ENCODE data around the gene TRIM40.
"Not testable (repeated sequence)": the region's sequence is repeated elsewhere in the genome, so short reads cannot be mapped to it uniquely, and the experiment has no call there.

The TRIM40 gene

GRCh38 chr6:30165238-30165637 is 29.3 kb downstream of the TRIM40 start:
- not testable (repeated sequence) for DNase-seq

DNA sequence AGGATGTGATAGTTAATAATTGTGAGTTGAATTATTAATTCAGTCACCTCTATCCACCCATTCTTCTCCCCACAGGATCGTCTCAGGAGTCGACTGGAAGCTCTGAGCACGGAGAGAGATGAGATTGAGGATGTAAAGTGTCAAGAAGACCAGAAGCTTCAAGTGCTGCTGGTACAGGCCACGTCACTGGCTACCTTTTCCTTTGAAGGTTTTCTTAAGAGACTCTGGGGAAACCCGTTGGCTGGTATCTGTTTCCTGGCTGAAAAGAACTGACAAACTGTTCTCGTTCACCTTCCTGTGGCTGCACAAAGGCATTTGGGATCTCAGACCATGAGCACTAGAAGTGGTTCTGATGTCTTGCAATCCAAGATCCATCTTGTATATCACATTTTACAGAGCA is 31.2 kb downstream of the TRIM40 start:
- no peak for DNase-seq

- DNase-seq = no peak
Observed at GRCh38 chr6:30168741-30169140, 32.8 kb downstream of the TRIM40 start.

- peak; percentile 25 to 44 for DNase-seq
Observed at GRCh38 chr6:30169658-30170614, 34.0 kb downstream of the TRIM40 start.

DNA sequence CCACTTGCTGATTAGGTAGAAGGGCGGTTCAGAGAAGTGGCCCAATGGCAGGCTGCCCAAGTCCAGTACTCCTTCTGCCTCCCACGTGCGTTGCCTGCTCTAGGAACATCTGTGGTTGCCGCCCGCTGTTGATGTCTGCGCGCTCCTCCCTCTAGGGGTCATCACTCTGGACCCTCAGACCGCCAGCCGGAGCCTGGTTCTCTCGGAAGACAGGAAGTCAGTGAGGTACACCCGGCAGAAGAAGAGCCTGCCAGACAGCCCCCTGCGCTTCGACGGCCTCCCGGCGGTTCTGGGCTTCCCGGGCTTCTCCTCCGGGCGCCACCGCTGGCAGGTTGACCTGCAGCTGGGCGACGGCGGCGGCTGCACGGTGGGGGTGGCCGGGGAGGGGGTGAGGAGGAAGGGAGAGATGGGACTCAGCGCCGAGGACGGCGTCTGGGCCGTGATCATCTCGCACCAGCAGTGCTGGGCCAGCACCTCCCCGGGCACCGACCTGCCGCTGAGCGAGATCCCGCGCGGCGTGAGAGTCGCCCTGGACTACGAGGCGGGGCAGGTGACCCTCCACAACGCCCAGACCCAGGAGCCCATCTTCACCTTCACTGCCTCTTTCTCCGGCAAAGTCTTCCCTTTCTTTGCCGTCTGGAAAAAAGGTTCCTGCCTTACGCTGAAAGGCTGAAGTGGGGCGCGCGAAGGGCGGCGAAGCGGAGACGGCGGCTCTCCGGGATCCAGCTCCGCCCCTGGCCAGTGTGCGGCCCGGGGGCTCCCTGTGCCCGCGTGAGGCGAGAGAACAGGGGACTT is 35.9 kb downstream of the TRIM40 start:
- no peak for DNase-seq

DNA sequence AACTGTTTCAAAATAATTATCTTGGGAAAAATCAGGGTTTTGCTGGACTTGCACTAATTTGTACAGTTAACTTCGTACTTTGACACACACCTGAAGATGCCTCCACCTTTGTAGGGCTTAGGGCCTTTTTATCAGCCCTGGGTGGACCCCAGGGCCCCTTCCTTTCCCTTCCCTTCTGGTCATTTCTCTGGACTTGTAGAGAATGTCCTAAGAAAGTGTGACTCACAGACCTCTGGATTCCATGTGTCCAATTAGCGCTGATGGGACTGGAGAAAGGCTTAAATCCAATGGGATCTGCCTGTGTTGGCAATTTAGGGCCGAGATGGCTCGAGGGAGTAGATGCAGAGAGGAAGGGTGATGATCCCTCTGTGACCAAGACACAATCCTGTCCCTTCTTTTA is 36.7 kb downstream of the TRIM40 start:
- no peak for DNase-seq

GRCh38 chr6:30175765-30176164 is 39.8 kb downstream of the TRIM40 start:
- no peak for DNase-seq

DNA sequence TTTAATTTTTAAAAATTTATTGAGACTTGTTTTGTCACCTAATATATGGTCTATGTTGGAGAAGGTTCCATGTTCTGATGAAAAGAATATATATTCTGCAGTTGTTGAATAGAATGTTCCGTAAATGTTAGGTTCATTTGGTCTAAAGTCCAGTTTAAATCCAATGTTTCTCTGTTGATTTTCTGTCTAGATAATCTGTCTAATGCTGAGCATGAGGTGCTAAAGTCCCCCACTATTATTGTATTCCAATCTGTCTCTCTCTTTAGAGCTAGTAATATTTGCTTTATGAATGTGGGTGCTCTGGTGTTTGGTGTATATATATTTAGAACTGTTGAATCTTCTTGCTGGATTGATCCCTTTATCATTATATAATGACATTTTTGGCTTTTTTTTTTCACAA is 42.9 kb downstream of the TRIM40 start:
- no peak for DNase-seq

DNA sequence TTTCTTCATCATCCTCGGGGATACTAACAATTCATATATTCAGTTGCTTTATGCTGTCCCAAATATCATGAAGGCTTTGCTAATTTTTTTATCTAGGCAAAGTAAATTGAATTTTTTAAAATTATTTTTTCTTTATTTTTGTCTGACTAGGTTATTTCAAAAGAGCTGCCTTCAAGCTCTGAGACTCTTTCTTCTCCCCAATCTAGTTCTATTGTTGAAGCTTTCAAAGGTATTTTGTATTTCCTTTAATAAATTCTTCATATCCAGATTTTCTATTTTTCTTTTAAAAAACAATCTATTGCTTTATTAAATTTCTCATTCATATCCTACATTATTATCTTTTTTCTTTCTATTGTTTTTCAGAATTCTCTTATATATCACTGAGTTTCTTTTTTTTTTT is 44.2 kb downstream of the TRIM40 start:
- DNase-seq = no peak

DNA sequence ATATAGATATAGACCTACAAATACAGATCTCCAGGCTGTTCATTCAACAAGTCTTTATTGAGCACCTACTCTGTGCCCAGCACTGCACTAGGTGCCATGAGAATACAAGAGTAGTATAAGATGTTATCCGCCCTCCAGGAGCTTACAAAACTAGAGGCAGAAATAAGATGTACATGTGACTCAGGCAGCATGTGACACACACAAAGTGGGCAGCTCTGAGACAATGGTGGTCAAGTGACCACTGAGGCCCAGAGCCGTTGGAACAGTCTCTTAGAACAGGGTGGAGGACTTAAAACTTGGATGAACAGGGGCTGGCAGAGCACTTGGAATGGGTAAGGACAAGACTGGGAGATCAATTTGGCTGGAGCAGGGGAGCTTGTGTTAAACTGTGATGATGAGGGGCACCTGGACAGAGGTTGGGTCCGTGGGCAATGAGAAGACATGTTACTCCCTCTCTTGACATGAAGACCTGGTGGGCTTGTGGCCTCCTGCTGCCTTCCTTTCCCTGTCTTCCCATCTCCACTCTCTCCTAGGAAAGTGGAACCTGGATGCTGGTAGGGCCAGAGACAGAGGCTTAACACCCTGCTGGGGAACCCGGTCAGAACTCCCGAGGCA is 48.6 kb downstream of the TRIM40 start:
- no peak for DNase-seq

DNA sequence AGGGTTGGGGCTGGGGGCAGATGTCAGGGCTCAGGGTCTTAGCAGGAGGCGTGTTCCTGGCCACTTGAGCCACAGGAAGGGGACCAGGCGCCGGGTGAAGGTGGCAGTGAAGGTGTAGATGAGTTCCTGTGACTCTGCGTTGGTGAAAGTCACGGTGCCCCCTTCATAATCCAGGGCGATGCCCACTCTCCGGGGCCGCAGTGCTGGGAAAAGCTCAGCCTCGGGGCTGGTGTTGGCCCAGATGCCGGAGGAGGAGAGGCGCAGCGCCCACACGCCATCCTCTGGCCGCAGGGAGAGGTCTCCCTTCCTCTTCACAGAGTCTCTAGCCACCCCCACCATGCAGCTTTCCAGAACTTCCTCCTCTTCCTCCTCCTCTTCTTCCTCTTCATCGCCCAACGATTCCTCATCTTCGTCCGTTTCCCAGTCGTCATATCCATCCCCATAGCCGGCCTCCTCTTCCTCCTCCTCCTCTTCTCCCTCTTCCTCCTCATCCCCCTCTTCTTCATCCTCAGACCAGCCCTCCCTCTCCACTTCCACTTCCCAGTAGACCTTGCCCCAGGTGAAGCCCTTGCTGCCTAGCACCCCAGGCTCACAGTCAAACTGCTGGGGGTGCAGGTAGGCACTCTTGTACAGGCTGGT is 50.0 kb downstream of the TRIM40 start:
- no peak for DNase-seq

GRCh38 chr6:30188541-30188940 is 52.6 kb downstream of the TRIM40 start:
- DNase-seq = no peak

GRCh38 chr6:30192076-30192475 is 56.1 kb downstream of the TRIM40 start:
- DNase-seq = no peak

DNA sequence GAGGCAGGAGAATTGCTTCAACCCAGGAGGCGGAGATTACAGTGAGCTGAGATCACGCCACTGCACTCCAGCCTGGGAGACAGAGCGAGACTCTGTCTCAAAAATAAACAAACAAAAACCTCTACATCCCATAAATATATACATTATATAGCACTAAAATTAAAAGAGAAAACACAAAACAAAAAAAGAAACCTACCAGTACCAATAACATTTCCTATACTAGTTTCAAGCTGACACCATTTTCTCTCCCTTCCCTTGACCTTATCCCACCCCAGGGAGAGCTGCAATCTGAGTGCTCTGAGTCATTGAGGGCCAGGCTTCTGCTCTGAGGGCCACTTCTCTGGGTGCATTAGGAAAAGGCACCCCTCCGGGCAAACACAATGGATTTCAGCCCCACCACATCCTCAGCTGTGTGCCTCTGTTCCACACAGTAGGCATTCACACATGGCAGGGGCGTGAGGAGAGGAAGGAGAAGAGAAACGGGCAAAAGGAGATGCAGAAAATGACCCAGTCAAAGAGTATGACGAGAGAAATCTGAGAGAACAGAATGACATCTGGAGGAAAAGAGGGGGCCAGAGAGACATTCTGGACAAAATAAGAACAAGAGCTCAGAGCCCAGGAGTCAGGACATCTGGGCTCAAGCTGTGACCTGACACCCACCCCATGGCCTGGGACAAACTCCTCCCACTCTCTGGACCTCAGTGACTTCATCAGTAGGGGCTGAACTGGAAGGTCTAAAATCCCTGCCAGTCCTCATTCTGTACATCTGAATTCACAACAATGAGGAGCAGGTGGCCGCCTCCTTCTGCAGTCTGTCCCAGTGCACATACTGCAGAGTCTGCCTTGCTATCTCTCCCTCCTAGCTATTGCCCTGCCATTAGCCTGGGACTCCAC is 59.1 kb downstream of the TRIM40 start:
- DNase-seq = no peak

GRCh38 chr6:30195951-30196350 is 60.0 kb downstream of the TRIM40 start:
- no peak for DNase-seq

DNA sequence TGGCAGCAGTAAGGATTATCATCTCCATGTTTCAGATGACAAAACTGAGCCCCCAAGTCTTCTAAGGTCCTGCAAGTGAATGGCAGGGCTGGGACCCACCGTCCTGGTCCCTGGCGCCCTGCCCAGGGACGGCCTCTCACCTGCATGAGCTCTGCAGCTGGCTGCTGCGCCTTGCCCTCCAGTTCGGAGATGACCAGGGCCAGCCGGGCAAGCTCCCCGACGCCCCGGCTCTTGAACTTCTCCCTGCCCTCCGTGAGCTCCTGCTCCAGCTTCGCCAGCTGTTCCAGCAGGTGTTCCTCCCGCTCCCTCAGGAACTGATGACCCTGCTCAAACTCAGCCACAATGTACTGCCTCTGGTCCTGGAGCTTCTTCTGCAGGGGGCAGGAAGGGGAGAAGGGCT is 60.4 kb downstream of the TRIM40 start:
- DNase-seq = no peak
